ENCODE results near the gene BMPR1B. TPM values are rescaled to one million over a fixed set of nuclear protein-coding genes. Genes with fewer than 3 reads are reported as not detected.

Gene BMPR1B
- total RNA-seq, 1 experiment from 2014 or later, result 0.35 TPM

DNA sequence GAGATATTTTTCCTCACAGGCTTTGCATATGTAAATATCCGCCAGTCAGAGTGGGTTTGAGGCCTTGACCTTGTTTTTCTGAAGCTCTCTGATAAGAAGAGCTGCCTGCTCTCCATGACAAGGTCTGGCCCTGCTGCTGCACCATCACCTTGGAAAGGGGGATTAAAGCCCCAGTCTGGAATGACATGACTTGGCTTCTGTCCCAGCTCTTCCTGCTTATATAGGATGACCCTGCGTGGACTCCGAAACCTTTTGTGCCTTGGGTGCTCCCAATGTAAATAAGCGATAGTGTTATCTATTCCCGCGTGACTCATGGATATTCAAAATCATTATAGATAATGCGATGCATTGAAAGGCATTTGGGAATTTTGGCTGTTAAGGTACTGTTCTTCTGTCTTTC, 139.3 kb downstream of the BMPR1B start:
- Histone ChIP-seq H4K91ac (ENCODE audit: insufficient read length, low read depth, low read length) (no peak overlapping the region), H3K56ac (ENCODE audit: insufficient read length, low read depth, low read length) (no peak overlapping the region), H3K18ac (ENCODE audit: insufficient read length, low read depth, low read length) (no peak overlapping the region), H3K4ac (ENCODE audit: low read depth, low read length) (no peak overlapping the region), H3K27ac (ENCODE audit: insufficient read length, low read depth, low read length) (no peak overlapping the region), H2AFZ (ENCODE audit: low read length) (no peak overlapping the region), H2BK120ac (ENCODE audit: low read depth, low read length, poor library complexity, severe bottlenecking) (no peak overlapping the region), H3K23ac (ENCODE audit: insufficient read length, low read depth, low read length) (no peak overlapping the region), H3K27me3 (ENCODE audit: insufficient read depth, low read length) (no peaks in the 10 kb centered on the region), H4K8ac (replicated peaks; ENCODE audit: insufficient read length, low read depth, low read length) (no peak overlapping the region), H2BK15ac (ENCODE audit: low read depth, low read length) (no peak overlapping the region), H3K4me2 (ENCODE audit: insufficient read depth, insufficient read length, low read length) (no peak overlapping the region), H3T11ph (ENCODE audit: low read length) (no peak overlapping the region), H3K4me1 (ENCODE audit: insufficient read depth, low read length) (peaks cover 5% of the 10 kb centered on the region; the same call in 1 of the 2 replicates), H4K5ac (ENCODE audit: insufficient read length, low read depth, low read length) (no peak overlapping the region), H4K20me1 (ENCODE audit: control insufficient read depth, insufficient read depth, insufficient read length) (no peaks in the 10 kb centered on the region), H2BK20ac (ENCODE audit: low read depth, low read length, poor library complexity, severe bottlenecking) (no peak overlapping the region), H3K79me2 (ENCODE audit: insufficient read depth, low read length) (no peaks in the 10 kb centered on the region), H3K9me3 (ENCODE audit: control insufficient read depth, low read depth, low read length) (no peaks in the 10 kb centered on the region), H2BK12ac (ENCODE audit: insufficient read length, low read depth, low read length) (no peak overlapping the region), H3K14ac (ENCODE audit: insufficient read depth, low read length) (no peak overlapping the region), H3K79me1 (ENCODE audit: insufficient read depth, low read depth, low read length, poor library complexity, severe bottlenecking) (no peaks in the 10 kb centered on the region), H2BK5ac (ENCODE audit: insufficient read length, low read length) (no peak overlapping the region), H2AK5ac (ENCODE audit: insufficient read length, low read length) (no peak overlapping the region), H3K9ac (ENCODE audit: extremely low read depth, insufficient read length, low read length) (no peak overlapping the region), H3K23me2 (ENCODE audit: insufficient read length, low read depth, low read length, poor library complexity, severe bottlenecking) (no peaks in the 10 kb centered on the region)
- no peaks in the 10 kb centered on the region for H3K9me3 Mint-ChIP-seq
- H3K4me3 Mint-ChIP-seq, result no peak overlapping the region
- no peaks in the 10 kb centered on the region for H3K27me3 Mint-ChIP-seq (ENCODE audit: low read depth)
- peaks cover 20 to 21% of the 10 kb centered on the region in 2 experiments for H3K4me1 Mint-ChIP-seq
- DNase-seq, result no peak
- TF ChIP-seq, protein P1, sequence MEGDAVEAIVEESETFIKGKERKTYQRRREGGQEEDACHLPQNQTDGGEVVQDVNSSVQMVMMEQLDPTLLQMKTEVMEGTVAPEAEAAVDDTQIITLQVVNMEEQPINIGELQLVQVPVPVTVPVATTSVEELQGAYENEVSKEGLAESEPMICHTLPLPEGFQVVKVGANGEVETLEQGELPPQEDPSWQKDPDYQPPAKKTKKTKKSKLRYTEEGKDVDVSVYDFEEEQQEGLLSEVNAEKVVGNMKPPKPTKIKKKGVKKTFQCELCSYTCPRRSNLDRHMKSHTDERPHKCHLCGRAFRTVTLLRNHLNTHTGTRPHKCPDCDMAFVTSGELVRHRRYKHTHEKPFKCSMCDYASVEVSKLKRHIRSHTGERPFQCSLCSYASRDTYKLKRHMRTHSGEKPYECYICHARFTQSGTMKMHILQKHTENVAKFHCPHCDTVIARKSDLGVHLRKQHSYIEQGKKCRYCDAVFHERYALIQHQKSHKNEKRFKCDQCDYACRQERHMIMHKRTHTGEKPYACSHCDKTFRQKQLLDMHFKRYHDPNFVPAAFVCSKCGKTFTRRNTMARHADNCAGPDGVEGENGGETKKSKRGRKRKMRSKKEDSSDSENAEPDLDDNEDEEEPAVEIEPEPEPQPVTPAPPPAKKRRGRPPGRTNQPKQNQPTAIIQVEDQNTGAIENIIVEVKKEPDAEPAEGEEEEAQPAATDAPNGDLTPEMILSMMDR (conservative IDR thresholded peaks at IDR 0.05), result no peak
- peak overlapping the region; percentile 22 to 74 (median 57); a peak in 1 of 7 replicates for H3K27ac Mint-ChIP-seq
- H3K36me3 Mint-ChIP-seq (ENCODE audit: insufficient read depth in 1 of 3, low read depth in 3 of 3), result no peaks in the 10 kb centered on the region
- WGBS (ENCODE audit: extremely low coverage, insufficient read length, low lambda C conversion rate), result no CpG with 5 or more reads among the region's 7 CpGs

Measured in H9 (cell line).